GM19463 (cell line): Measurements from ENCODE around the gene PISD.
A peak's percentile ranks its signal among the peaks of the same experiment; 100 is the strongest.

Experiments used
- ATAC-seq: cut with Tn5 transposase; IDR thresholded peaks from one replicate; pipeline ENCODE4 v1.9.1; 2021; ENCODE audit warnings: mild to moderate bottlenecking, moderate library complexity; ENCODE audit not compliant: unreplicated experiment

Gene PISD

GRCh38 chr22:31652911-31653684 is 8.9 kb downstream of the PISD start:
- no peak for ATAC-seq

GRCh38 chr22:31652088-31652487 is 9.9 kb downstream of the PISD start:
- no peak for ATAC-seq

- no peak for ATAC-seq
Observed at GRCh38 chr22:31651664-31652063, 10.4 kb downstream of the PISD start.

- no peak for ATAC-seq
Observed at GRCh38 chr22:31650391-31650790, 11.6 kb downstream of the PISD start.

GRCh38 chr22:31647523-31648320 is 14.3 kb downstream of the PISD start:
- no peak for ATAC-seq

GRCh38 chr22:31647066-31647465 is 14.9 kb downstream of the PISD start:
- ATAC-seq, result no peak

GRCh38 chr22:31646186-31647019 is 15.6 kb downstream of the PISD start:
- peak; percentile 70 for ATAC-seq

GRCh38 chr22:31639436-31640039 is 22.5 kb downstream of the PISD start:
- ATAC-seq, result no peak

GRCh38 chr22:31637891-31638618 is 24.0 kb downstream of the PISD start:
- peak; percentile 43 for ATAC-seq

GRCh38 chr22:31637447-31637890 is 24.5 kb downstream of the PISD start:
- ATAC-seq, result peak; percentile 56

GRCh38 chr22:31635638-31636306 is 26.2 kb downstream of the PISD start:
- no peak for ATAC-seq

- ATAC-seq, result no peak
Observed at GRCh38 chr22:31631436-31631835, 30.6 kb downstream of the PISD start.

GRCh38 chr22:31630331-31631329 is 31.4 kb downstream of the PISD start:
- peak; percentile 50 for ATAC-seq

GRCh38 chr22:31629741-31630184 is 32.3 kb downstream of the PISD start:
- no peak for ATAC-seq

GRCh38 chr22:31628969-31629708 is 32.9 kb downstream of the PISD start:
- no peak for ATAC-seq

GRCh38 chr22:31628362-31628761 is 33.7 kb downstream of the PISD start:
- no peak for ATAC-seq

- ATAC-seq, result no peak
Observed at GRCh38 chr22:31627223-31627731, 34.7 kb downstream of the PISD start.
